HEK293 (cell line): ENCODE data around the gene LGALS16.

ENCODE experiments used
- CTCF ChIA-PET: fragments of 350-600 bp; formaldehyde crosslinking; extraction: SDS; loops from one replicate; lab custom pipeline; 2021; ENCODE audit warnings: antibody characterized with exemption; lab: Yijun Ruan, JAX
- POLR2A ChIA-PET: fragments of 300-600 bp; formaldehyde crosslinking; extraction: SDS; loops from one replicate; lab custom pipeline; 2020; ENCODE audit warnings: antibody characterized with exemption, inconsistent platforms; lab: Yijun Ruan, JAX
- H3K27ac ChIP-seq: fragments of 200-500 bp; sonication (Bioruptor generic); 2 replicates; pipeline ENCODE4 v1.5.1; 2014; ENCODE audit warnings: low read depth, low read length, control low read depth, inconsistent platforms; ENCODE audit errors: extremely low read depth
- H3K36me3 ChIP-seq, 2 experiments: fragments of 200-500 bp in 1 of 2; sonication (Bioruptor generic) in 1 of 2; 1 replicate in 1 of 2; 2 replicates in 1 of 2; pipeline ENCODE4 v1.5.1; 2014 to 2017; ENCODE audit warnings: inconsistent platforms in 2 of 2, low read length in 2 of 2; ENCODE audit not compliant: control insufficient read depth in 2 of 2, insufficient read depth in 1 of 2
- H3K4me1 ChIP-seq: fragments of 200-500 bp; sonication (Bioruptor generic); 2 replicates; pipeline ENCODE4 v1.5.1; 2014; ENCODE audit warnings: mild to moderate bottlenecking, low read length, inconsistent platforms; ENCODE audit not compliant: control insufficient read depth, insufficient read depth
- H3K4me3 ChIP-seq: 2 replicates; pipeline ENCODE4 v1.5.1; 2011; ENCODE audit warnings: low read depth, mild to moderate bottlenecking, control low read depth, low read length, moderate library complexity
- H3K9me3 ChIP-seq: fragments of 200-500 bp; sonication (Bioruptor generic); 2 replicates; pipeline ENCODE4 v1.5.1; 2014; ENCODE audit warnings: low read depth, low read length, inconsistent platforms; ENCODE audit not compliant: control insufficient read depth, insufficient read depth
- GLIS1 ChIP-seq: fragments of 450-650 bp; formaldehyde crosslinking; IDR thresholded peaks from 2 replicates; pipeline ENCODE4 v1.5.1; 2016; ENCODE audit warnings: missing biosample characterization, missing genetic modification characterization
- PRDM1 ChIP-seq: fragments of 450-650 bp; formaldehyde crosslinking; IDR thresholded peaks from 2 replicates; pipeline ENCODE4; 2016; ENCODE audit warnings: missing biosample characterization, missing genetic modification characterization
- YY2 ChIP-seq: fragments of 450-650 bp; formaldehyde crosslinking; IDR thresholded peaks from 2 replicates; pipeline ENCODE4 v1.5.1; 2016; ENCODE audit warnings: missing biosample characterization, missing genetic modification characterization
- ZBTB21 ChIP-seq: fragments of 450-650 bp; formaldehyde crosslinking; IDR thresholded peaks from 2 replicates; pipeline ENCODE4 v1.5.1; 2017; ENCODE audit warnings: missing biosample characterization, missing genetic modification characterization
- ZBTB8A ChIP-seq: fragments of 450-650 bp; formaldehyde crosslinking; IDR thresholded peaks from 2 replicates; pipeline ENCODE4 v1.5.1; 2016; ENCODE audit warnings: missing biosample characterization, missing genetic modification characterization
- ZFP37 ChIP-seq: fragments of 450-650 bp; formaldehyde crosslinking; IDR thresholded peaks from 2 replicates; pipeline ENCODE4 v1.5.1; 2016; ENCODE audit warnings: missing biosample characterization, missing genetic modification characterization
- ZNF174 ChIP-seq: fragments of 450-650 bp; formaldehyde crosslinking; IDR thresholded peaks from 2 replicates; pipeline ENCODE4 v1.5.0; 2017; ENCODE audit warnings: missing biosample characterization, mild to moderate bottlenecking, missing genetic modification characterization
- ZNF311 ChIP-seq: fragments of 450-650 bp; formaldehyde crosslinking; IDR thresholded peaks from 2 replicates; pipeline ENCODE4 v1.5.1; 2017; ENCODE audit warnings: missing biosample characterization, missing genetic modification characterization, borderline replicate concordance
- ZNF324 ChIP-seq: fragments of 450-650 bp; formaldehyde crosslinking; IDR thresholded peaks from 2 replicates; pipeline ENCODE4 v1.5.1; 2016; ENCODE audit warnings: missing biosample characterization, missing genetic modification characterization
- ZNF366 ChIP-seq: fragments of 450-650 bp; formaldehyde crosslinking; conservative IDR thresholded peaks from 2 replicates; pipeline ENCODE4 v1.5.1; 2016; ENCODE audit warnings: missing biosample characterization, missing genetic modification characterization
- ZNF391 ChIP-seq: fragments of 450-650 bp; formaldehyde crosslinking; IDR thresholded peaks from 2 replicates; pipeline ENCODE4 v1.5.1; 2016; ENCODE audit warnings: low read depth, missing biosample characterization, missing genetic modification characterization, borderline replicate concordance
- ZNF394 ChIP-seq: fragments of 450-650 bp; formaldehyde crosslinking; IDR thresholded peaks from 2 replicates; pipeline ENCODE4 v1.5.1; 2016; ENCODE audit warnings: missing biosample characterization, missing genetic modification characterization, mild to moderate bottlenecking, moderate library complexity, borderline replicate concordance
- ZNF423 ChIP-seq: fragments of 450-650 bp; formaldehyde crosslinking; IDR thresholded peaks from 2 replicates; pipeline ENCODE4 v1.5.1; 2016; ENCODE audit warnings: missing biosample characterization, missing genetic modification characterization
- ZNF510 ChIP-seq: fragments of 450-650 bp; formaldehyde crosslinking; IDR thresholded peaks from 2 replicates; pipeline ENCODE4 v1.5.1; 2018; ENCODE audit warnings: mild to moderate bottlenecking, missing genetic modification characterization, missing biosample characterization; ENCODE audit not compliant: insufficient replicate concordance
- ZNF549 ChIP-seq: fragments of 450-650 bp; IDR thresholded peaks from 2 replicates; pipeline ENCODE4 v1.5.1; 2018; ENCODE audit warnings: missing biosample characterization, missing genetic modification characterization, mild to moderate bottlenecking, inconsistent platforms, moderate library complexity
- ZNF555 ChIP-seq: fragments of 450-650 bp; formaldehyde crosslinking; conservative IDR thresholded peaks from 2 replicates; pipeline ENCODE4 v1.5.1; 2017; ENCODE audit warnings: missing biosample characterization, mild to moderate bottlenecking, missing genetic modification characterization, inconsistent platforms
- ZNF623 ChIP-seq: fragments of 450-650 bp; formaldehyde crosslinking; IDR thresholded peaks from 2 replicates; pipeline ENCODE4 v1.5.1; 2016; ENCODE audit warnings: missing biosample characterization, missing genetic modification characterization
- ZNF629 ChIP-seq: fragments of 450-650 bp; formaldehyde crosslinking; IDR thresholded peaks from 2 replicates; pipeline ENCODE4 v1.5.1; 2017; ENCODE audit warnings: missing biosample characterization, missing genetic modification characterization
- ZNF660 ChIP-seq: fragments of 450-650 bp; IDR thresholded peaks from 2 replicates; pipeline ENCODE4 v1.5.1; 2018; ENCODE audit warnings: missing biosample characterization, mild to moderate bottlenecking, missing genetic modification characterization
- TF ChIP-seq, protein P1 (sequence below): fragments of 450-650 bp; formaldehyde crosslinking; IDR thresholded peaks from 2 replicates; pipeline ENCODE4 v1.5.1; 2016; ENCODE audit warnings: missing biosample characterization, missing genetic modification characterization
- TF ChIP-seq, protein P2 (sequence below): fragments of 450-650 bp; formaldehyde crosslinking; IDR thresholded peaks from 2 replicates; pipeline ENCODE4 v1.5.1; 2016; ENCODE audit warnings: missing biosample characterization, missing genetic modification characterization, borderline replicate concordance
- TF ChIP-seq, protein P3 (sequence below): fragments of 450-650 bp; formaldehyde crosslinking; IDR thresholded peaks from 2 replicates; pipeline ENCODE4 v1.5.1; 2016; ENCODE audit warnings: missing biosample characterization, missing genetic modification characterization, borderline replicate concordance
- TF ChIP-seq, protein P4 (sequence below): fragments of 450-650 bp; formaldehyde crosslinking; IDR thresholded peaks from 2 replicates; pipeline ENCODE4 v1.5.1; 2016; ENCODE audit warnings: missing biosample characterization, missing genetic modification characterization
- TF ChIP-seq, protein P5 (sequence below): fragments of 450-650 bp; formaldehyde crosslinking; IDR thresholded peaks from 2 replicates; pipeline ENCODE4 v1.5.1; 2017; ENCODE audit warnings: missing biosample characterization, missing genetic modification characterization
- TF ChIP-seq, protein P6 (sequence below): fragments of 450-650 bp; formaldehyde crosslinking; IDR thresholded peaks from 2 replicates; pipeline ENCODE4; 2016; ENCODE audit warnings: missing biosample characterization, missing genetic modification characterization
- TF ChIP-seq, protein P7 (sequence below): fragments of 450-650 bp; formaldehyde crosslinking; IDR thresholded peaks from 2 replicates; pipeline ENCODE4 v1.5.1; 2016; ENCODE audit warnings: missing biosample characterization, missing genetic modification characterization

LGALS16 gene

DNA sequence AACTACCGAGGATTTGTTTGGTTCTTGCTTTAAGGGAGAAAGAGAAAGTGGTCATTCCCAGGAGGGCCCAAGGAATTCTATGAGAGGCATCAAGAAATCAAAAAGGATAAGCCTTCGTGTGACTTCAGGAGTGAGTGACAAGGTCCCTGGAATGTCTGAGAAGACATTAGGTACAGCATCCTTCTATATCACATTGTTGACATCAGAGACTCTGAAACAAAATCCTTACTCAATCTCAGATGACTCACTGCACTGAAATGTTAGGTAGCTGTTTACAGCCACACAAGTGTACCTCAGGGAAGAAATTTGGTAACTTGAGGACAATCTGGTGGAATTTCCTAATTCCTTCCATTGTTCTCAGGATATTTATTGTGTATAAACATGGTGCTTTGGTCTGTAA is 40.7 kb downstream of the LGALS16 start:
- CTCF ChIA-PET: interaction anchor here (0.9 to 1.7 kb wide), 2 partner anchors 24 to 297 kb away, joined by 3 to 5 read pairs; no protein-coding TSS in a partner anchor
- Histone ChIP-seq H3K27ac (no peak overlapping the region), H3K36me3 (no peaks in the 10 kb centered on the region), H3K4me3 (no peak overlapping the region), H3K9me3 (no peaks in the 10 kb centered on the region), H3K4me1 (no peaks in the 10 kb centered on the region; the same call in 1 of the 2 replicates)
- POLR2A ChIA-PET: no interaction called here
- no peak for TF ChIP-seq ZNF394 (tag by site-specific recombination)
- no peak for TF ChIP-seq ZNF311 (tag by site-specific recombination)
- TF ChIP-seq PRDM1: peak; percentile 49; the same call in 1 of the 2 replicates
- TF ChIP-seq ZNF324 (tag by site-specific recombination): no peak
- TF ChIP-seq, protein P1, sequence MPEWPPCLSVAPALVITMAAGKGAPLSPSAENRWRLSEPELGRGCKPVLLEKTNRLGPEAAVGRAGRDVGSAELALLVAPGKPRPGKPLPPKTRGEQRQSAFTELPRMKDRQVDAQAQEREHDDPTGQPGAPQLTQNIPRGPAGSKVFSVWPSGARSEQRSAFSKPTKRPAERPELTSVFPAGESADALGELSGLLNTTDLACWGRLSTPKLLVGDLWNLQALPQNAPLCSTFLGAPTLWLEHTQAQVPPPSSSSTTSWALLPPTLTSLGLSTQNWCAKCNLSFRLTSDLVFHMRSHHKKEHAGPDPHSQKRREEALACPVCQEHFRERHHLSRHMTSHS (tag by site-specific recombination): no peak
- no peak for TF ChIP-seq ZBTB8A (tag by site-specific recombination)
- peak; percentile 76 for TF ChIP-seq ZNF366
- peak; percentile 85 for TF ChIP-seq ZBTB21 (tag by site-specific recombination)
- no peak for TF ChIP-seq ZNF423 (tag by site-specific recombination)
- 0 out of 2 replicates have a peak, but pooled peaks have one; percentile 8 for TF ChIP-seq ZNF555
- TF ChIP-seq GLIS1 (tag by site-specific recombination): 0 out of 2 replicates have a peak, but pooled peaks have one; percentile 16
- TF ChIP-seq, protein P2, sequence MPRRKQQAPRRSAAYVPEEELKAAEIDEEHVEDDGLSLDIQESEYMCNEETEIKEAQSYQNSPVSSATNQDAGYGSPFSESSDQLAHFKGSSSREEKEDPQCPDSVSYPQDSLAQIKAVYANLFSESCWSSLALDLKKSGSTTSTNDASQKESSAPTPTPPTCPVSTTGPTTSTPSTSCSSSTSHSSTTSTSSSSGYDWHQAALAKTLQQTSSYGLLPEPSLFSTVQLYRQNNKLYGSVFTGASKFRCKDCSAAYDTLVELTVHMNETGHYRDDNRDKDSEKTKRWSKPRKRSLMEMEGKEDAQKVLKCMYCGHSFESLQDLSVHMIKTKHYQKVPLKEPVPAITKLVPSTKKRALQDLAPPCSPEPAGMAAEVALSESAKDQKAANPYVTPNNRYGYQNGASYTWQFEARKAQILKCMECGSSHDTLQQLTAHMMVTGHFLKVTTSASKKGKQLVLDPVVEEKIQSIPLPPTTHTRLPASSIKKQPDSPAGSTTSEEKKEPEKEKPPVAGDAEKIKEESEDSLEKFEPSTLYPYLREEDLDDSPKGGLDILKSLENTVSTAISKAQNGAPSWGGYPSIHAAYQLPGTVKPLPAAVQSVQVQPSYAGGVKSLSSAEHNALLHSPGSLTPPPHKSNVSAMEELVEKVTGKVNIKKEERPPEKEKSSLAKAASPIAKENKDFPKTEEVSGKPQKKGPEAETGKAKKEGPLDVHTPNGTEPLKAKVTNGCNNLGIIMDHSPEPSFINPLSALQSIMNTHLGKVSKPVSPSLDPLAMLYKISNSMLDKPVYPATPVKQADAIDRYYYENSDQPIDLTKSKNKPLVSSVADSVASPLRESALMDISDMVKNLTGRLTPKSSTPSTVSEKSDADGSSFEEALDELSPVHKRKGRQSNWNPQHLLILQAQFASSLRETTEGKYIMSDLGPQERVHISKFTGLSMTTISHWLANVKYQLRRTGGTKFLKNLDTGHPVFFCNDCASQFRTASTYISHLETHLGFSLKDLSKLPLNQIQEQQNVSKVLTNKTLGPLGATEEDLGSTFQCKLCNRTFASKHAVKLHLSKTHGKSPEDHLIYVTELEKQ (tag by site-specific recombination): 0 out of 2 replicates have a peak, but pooled peaks have one; percentile 14
- no peak for TF ChIP-seq ZNF510
- no peak for TF ChIP-seq ZNF549 (tag by site-specific recombination)
- TF ChIP-seq, protein P3, sequence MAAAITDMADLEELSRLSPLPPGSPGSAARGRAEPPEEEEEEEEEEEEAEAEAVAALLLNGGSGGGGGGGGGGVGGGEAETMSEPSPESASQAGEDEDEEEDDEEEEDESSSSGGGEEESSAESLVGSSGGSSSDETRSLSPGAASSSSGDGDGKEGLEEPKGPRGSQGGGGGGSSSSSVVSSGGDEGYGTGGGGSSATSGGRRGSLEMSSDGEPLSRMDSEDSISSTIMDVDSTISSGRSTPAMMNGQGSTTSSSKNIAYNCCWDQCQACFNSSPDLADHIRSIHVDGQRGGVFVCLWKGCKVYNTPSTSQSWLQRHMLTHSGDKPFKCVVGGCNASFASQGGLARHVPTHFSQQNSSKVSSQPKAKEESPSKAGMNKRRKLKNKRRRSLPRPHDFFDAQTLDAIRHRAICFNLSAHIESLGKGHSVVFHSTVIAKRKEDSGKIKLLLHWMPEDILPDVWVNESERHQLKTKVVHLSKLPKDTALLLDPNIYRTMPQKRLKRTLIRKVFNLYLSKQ (tag by site-specific recombination): no peak
- peak; percentile 82; the same call in 1 of the 2 replicates for TF ChIP-seq ZNF660
- no peak for TF ChIP-seq YY2 (tag by site-specific recombination)
- TF ChIP-seq ZNF623 (tag by site-specific recombination): 0 out of 2 replicates have a peak, but pooled peaks have one; percentile 17
- TF ChIP-seq, protein P4, sequence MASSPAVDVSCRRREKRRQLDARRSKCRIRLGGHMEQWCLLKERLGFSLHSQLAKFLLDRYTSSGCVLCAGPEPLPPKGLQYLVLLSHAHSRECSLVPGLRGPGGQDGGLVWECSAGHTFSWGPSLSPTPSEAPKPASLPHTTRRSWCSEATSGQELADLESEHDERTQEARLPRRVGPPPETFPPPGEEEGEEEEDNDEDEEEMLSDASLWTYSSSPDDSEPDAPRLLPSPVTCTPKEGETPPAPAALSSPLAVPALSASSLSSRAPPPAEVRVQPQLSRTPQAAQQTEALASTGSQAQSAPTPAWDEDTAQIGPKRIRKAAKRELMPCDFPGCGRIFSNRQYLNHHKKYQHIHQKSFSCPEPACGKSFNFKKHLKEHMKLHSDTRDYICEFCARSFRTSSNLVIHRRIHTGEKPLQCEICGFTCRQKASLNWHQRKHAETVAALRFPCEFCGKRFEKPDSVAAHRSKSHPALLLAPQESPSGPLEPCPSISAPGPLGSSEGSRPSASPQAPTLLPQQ (tag by site-specific recombination): 0 out of 2 replicates have a peak, but pooled peaks have one; percentile 32
- no peak for TF ChIP-seq ZNF174
- TF ChIP-seq, protein P5, sequence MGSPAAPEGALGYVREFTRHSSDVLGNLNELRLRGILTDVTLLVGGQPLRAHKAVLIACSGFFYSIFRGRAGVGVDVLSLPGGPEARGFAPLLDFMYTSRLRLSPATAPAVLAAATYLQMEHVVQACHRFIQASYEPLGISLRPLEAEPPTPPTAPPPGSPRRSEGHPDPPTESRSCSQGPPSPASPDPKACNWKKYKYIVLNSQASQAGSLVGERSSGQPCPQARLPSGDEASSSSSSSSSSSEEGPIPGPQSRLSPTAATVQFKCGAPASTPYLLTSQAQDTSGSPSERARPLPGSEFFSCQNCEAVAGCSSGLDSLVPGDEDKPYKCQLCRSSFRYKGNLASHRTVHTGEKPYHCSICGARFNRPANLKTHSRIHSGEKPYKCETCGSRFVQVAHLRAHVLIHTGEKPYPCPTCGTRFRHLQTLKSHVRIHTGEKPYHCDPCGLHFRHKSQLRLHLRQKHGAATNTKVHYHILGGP: no peak
- TF ChIP-seq, protein P6, sequence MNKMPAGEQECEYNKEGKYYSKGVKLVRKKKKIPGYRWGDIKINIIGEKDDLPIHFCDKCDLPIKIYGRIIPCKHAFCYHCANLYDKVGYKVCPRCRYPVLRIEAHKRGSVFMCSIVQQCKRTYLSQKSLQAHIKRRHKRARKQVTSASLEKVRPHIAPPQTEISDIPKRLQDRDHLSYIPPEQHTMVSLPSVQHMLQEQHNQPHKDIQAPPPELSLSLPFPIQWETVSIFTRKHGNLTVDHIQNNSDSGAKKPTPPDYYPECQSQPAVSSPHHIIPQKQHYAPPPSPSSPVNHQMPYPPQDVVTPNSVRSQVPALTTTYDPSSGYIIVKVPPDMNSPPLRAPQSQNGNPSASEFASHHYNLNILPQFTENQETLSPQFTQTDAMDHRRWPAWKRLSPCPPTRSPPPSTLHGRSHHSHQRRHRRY (tag by site-specific recombination): no peak
- TF ChIP-seq, protein P7, sequence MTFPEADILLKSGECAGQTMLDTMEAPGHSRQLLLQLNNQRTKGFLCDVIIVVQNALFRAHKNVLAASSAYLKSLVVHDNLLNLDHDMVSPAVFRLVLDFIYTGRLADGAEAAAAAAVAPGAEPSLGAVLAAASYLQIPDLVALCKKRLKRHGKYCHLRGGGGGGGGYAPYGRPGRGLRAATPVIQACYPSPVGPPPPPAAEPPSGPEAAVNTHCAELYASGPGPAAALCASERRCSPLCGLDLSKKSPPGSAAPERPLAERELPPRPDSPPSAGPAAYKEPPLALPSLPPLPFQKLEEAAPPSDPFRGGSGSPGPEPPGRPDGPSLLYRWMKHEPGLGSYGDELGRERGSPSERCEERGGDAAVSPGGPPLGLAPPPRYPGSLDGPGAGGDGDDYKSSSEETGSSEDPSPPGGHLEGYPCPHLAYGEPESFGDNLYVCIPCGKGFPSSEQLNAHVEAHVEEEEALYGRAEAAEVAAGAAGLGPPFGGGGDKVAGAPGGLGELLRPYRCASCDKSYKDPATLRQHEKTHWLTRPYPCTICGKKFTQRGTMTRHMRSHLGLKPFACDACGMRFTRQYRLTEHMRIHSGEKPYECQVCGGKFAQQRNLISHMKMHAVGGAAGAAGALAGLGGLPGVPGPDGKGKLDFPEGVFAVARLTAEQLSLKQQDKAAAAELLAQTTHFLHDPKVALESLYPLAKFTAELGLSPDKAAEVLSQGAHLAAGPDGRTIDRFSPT (tag by site-specific recombination): peak; percentile 64; the same call in 1 of the 2 replicates
- peak; percentile 79; the same call in 1 of the 2 replicates for TF ChIP-seq ZFP37 (tag by site-specific recombination)
- peak; percentile 60; the same call in 1 of the 2 replicates for TF ChIP-seq ZNF629
- TF ChIP-seq ZNF391: no peak
